GM21447 (cell line): ENCODE data around the gene DUOX1.

Source experiments
- ATAC-seq: cut with Tn5 transposase; IDR thresholded peaks from one replicate; pipeline ENCODE4 v1.9.1; 2021; ENCODE audit not compliant: unreplicated experiment

Gene DUOX1

GRCh38 chr15:45185903-45186770 is 56.3 kb downstream of the DUOX1 start:
- no peak for ATAC-seq

GRCh38 chr15:45186771-45187577 is 57.2 kb downstream of the DUOX1 start:
- no peak for ATAC-seq

- no peak for ATAC-seq
These were observed 57.7 kb downstream of the DUOX1 start for GRCh38 chr15:45187578-45187893.

- ATAC-seq, result no peak
These were observed 58.4 kb downstream of the DUOX1 start, which contains the start of gene SHF for GRCh38 chr15:45187894-45188830. Gene SHF (minus strand): TSS chr15:45187966. CDS start chr15:45187951, 15 bp downstream.

- no peak for ATAC-seq
These were observed 67.7 kb downstream of the DUOX1 start for GRCh38 chr15:45197512-45197911.

GRCh38 chr15:45198337-45199135 is 68.7 kb downstream of the DUOX1 start:
- ATAC-seq, result peak; percentile 57

- peak; percentile 23 for ATAC-seq
These were observed 69.5 kb downstream of the DUOX1 start for GRCh38 chr15:45199136-45199810.

- peak; percentile 39 for ATAC-seq
These were observed 70.4 kb downstream of the DUOX1 start for GRCh38 chr15:45200001-45200798.

- no peak for ATAC-seq
These were observed 71.2 kb downstream of the DUOX1 start for GRCh38 chr15:45200799-45201556.

- ATAC-seq, result no peak
These were observed 71.7 kb downstream of the DUOX1 start for GRCh38 chr15:45201557-45201859.

GRCh38 chr15:45201869-45202268 is 72.1 kb downstream of the DUOX1 start:
- no peak for ATAC-seq

- ATAC-seq, result no peak
These were observed 73.4 kb downstream of the DUOX1 start for GRCh38 chr15:45203182-45203581.

GRCh38 chr15:45205192-45205591 is 75.4 kb downstream of the DUOX1 start:
- no peak for ATAC-seq

- no peak for ATAC-seq
These were observed 82.7 kb downstream of the DUOX1 start for GRCh38 chr15:45212493-45212892.
